Measurements from ENCODE around the gene SGCG. TPM values are rescaled to one million over a fixed set of nuclear protein-coding genes. Genes with fewer than 3 reads are reported as not detected.

SGCG gene
- total RNA-seq, 2 experiments from 2014 or later: not detected

DNA sequence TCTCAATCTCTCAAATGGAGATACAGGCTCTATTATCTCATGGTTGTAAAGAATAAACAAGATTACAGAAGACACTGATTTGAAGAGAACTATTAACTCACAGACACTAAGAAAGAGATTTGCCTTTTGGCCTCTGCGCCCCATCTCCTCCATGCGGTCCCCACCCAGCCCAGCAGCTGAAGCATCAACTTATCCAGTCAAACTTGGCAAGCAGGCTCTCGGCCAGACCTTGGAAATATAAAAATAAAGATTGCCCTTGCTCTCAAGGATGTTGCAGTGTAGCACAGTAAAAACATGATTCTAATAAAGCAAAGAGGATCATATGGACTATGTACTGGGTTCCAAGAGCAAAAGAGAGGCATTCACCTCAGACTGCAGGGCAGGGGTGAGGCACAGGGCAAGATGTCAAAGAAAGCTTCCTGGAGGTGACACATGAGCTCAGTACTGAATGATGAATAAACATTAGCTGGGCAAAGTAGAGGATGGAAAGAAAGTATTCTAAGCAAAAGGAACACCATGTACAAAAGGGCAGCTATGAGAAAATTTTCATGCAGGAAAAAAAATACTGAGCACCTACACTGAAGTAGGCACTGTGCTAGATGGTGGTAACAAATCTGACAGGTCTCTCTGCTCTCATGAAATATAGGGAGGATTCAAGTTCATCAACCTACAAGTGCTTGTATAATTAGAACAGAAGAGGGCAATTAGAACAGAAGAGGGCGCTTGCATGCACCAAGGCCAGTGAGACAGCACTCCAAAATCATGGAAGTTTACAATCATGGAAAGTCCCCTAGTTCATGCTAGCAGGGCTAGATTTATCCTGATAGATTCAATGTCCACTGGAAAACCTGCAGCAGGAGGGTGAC lies 167.7 kb downstream of the SGCG start:
- DNase-seq (ENCODE audit: low spot score): no peak
- TF ChIP-seq, protein P1, sequence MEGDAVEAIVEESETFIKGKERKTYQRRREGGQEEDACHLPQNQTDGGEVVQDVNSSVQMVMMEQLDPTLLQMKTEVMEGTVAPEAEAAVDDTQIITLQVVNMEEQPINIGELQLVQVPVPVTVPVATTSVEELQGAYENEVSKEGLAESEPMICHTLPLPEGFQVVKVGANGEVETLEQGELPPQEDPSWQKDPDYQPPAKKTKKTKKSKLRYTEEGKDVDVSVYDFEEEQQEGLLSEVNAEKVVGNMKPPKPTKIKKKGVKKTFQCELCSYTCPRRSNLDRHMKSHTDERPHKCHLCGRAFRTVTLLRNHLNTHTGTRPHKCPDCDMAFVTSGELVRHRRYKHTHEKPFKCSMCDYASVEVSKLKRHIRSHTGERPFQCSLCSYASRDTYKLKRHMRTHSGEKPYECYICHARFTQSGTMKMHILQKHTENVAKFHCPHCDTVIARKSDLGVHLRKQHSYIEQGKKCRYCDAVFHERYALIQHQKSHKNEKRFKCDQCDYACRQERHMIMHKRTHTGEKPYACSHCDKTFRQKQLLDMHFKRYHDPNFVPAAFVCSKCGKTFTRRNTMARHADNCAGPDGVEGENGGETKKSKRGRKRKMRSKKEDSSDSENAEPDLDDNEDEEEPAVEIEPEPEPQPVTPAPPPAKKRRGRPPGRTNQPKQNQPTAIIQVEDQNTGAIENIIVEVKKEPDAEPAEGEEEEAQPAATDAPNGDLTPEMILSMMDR (conservative IDR thresholded peaks at IDR 0.05; ENCODE audit: low read length): peak; percentile 30; the same call in 1 of the 2 replicates
- TF ChIP-seq EZH2phosphoT487 (IDR thresholded peaks at IDR 0.05; ENCODE audit: borderline replicate concordance, low read depth, low read length): no peak
- no TSS peak for BruUV-seq (replicated peaks)
- POLR2A ChIA-PET: interaction anchor here (0.8 kb wide), 1 partner anchor 541 kb away, joined by 3 read pairs; no protein-coding TSS in a partner anchor
- H3K9me2 ChIP-seq (ENCODE audit: insufficient read depth, low read length): no peaks in the 10 kb centered on the region
- no peaks in the 10 kb centered on the region for H3K9me3 ChIP-seq (ENCODE audit: low read length)
- no peak overlapping the region for H3K27ac ChIP-seq (ENCODE audit: low read depth, low read length, poor library complexity, severe bottlenecking)
- intact Hi-C loops (cut with micrococcal nuclease; ENCODE audit: unreplicated experiment): no loop called here
- CTCF ChIA-PET (ENCODE audit: unreplicated experiment): no interaction called here
- H3K4me2 ChIP-seq (ENCODE audit: low read length): no peak overlapping the region
- H2AFZ ChIP-seq (ENCODE audit: low read length): no peak overlapping the region
- H3K4me1 ChIP-seq (ENCODE audit: insufficient read depth, low read length, poor library complexity, severe bottlenecking): peaks cover 5% of the 10 kb centered on the region
- H3K4me3 ChIP-seq (ENCODE audit: low read depth, low read length, poor library complexity, severe bottlenecking): no peak overlapping the region
- H3K79me2 ChIP-seq (ENCODE audit: insufficient read depth, low read depth, low read length): no peaks in the 10 kb centered on the region
- no peaks in the 10 kb centered on the region for H4K20me1 ChIP-seq (ENCODE audit: insufficient read depth, low read length)
- H3K36me3 ChIP-seq (ENCODE audit: insufficient read depth, low read length): peaks cover 4% of the 10 kb centered on the region; the same call in 1 of the 2 replicates

DNA sequence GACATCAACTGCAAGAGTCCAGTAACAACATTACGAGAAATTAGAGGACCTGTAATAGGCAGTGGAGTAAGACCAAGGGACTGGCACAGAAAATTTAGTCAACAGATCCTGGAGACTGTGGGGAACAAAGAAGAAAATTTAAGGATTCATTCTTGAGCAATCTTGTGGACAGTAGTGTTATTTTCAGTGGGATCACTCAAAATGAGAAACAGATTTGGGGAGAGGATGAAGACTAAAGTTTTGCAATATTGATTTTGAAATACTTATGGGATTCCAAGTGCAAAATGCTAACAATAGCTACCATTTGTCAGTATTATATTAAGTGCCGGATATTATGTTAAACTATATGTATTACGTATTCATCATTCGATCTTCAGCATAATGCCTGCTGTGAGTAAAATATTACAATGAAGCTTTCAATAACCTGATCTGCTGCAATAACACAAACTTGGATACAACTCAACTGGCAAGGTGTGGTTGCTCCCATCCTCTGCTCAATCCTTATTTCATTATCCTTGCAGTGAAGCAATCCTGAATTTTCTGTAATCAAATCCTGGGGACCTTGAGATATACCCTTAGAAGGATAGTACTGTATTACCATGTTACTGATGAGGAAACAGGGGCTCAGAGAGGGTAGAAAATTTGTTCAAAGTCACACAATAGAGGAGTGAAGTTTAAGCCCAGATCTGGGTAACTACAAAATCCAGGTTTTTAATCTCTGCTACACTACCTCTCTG lies 168.6 kb downstream of the SGCG start:
- CTCF ChIA-PET (ENCODE audit: unreplicated experiment): no interaction called here
- BruUV-seq (replicated peaks): no TSS peak
- H3K79me2 ChIP-seq (ENCODE audit: insufficient read depth, low read depth, low read length): no peaks in the 10 kb centered on the region

More for the DNA sequence above, 168.6 kb downstream of the SGCG start:
- H3K36me3 ChIP-seq (ENCODE audit: insufficient read depth, low read length): peaks cover 6% of the 10 kb centered on the region
- H3K9me2 ChIP-seq (ENCODE audit: insufficient read depth, low read length): no peaks in the 10 kb centered on the region
- TF ChIP-seq, protein P1 (conservative IDR thresholded peaks at IDR 0.05; ENCODE audit: low read length): no peak
- no peak for TF ChIP-seq EZH2phosphoT487 (IDR thresholded peaks at IDR 0.05; ENCODE audit: borderline replicate concordance, low read depth, low read length)
- POLR2A ChIA-PET: no interaction called here
- no peak overlapping the region for H3K27ac ChIP-seq (ENCODE audit: low read depth, low read length, poor library complexity, severe bottlenecking)
- H3K4me2 ChIP-seq (ENCODE audit: low read length): no peak overlapping the region
- no peak for DNase-seq (ENCODE audit: low spot score)
- no peaks in the 10 kb centered on the region for H3K9me3 ChIP-seq (ENCODE audit: low read length)
- no peak overlapping the region for H2AFZ ChIP-seq (ENCODE audit: low read length)
- no peak overlapping the region for H3K4me3 ChIP-seq (ENCODE audit: low read depth, low read length, poor library complexity, severe bottlenecking)
- H4K20me1 ChIP-seq (ENCODE audit: insufficient read depth, low read length): no peaks in the 10 kb centered on the region
- intact Hi-C loops (cut with micrococcal nuclease; ENCODE audit: unreplicated experiment): no loop called here
- H3K4me1 ChIP-seq (ENCODE audit: insufficient read depth, low read length, poor library complexity, severe bottlenecking): peaks cover 5% of the 10 kb centered on the region
